Measurements from ENCODE around the gene DRD5.

DRD5 gene

DNA sequence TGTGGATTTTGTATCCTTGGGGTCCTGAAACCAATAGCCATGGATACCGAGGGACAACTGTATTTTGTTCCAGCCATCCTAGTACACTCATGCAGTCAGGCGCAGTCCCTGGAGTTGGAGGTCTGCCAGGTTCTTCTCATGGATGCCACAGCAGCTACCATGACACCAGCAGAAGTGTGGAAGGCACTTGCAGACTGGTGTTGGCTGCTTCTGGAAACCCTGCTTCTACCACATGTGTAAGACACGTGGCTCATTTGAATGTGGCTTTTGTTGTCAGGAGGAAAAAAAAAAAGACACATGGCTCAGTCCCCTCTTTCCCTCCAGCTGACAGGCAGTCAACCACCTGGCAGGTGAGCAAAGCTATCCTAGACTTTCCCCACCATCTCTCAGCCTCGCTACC lies 19.4 kb downstream of the DRD5 start:
- no peak for DNase-seq (ENCODE audit: low read depth)
- TF ChIP-seq, protein P1, sequence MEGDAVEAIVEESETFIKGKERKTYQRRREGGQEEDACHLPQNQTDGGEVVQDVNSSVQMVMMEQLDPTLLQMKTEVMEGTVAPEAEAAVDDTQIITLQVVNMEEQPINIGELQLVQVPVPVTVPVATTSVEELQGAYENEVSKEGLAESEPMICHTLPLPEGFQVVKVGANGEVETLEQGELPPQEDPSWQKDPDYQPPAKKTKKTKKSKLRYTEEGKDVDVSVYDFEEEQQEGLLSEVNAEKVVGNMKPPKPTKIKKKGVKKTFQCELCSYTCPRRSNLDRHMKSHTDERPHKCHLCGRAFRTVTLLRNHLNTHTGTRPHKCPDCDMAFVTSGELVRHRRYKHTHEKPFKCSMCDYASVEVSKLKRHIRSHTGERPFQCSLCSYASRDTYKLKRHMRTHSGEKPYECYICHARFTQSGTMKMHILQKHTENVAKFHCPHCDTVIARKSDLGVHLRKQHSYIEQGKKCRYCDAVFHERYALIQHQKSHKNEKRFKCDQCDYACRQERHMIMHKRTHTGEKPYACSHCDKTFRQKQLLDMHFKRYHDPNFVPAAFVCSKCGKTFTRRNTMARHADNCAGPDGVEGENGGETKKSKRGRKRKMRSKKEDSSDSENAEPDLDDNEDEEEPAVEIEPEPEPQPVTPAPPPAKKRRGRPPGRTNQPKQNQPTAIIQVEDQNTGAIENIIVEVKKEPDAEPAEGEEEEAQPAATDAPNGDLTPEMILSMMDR (conservative IDR thresholded peaks at IDR 0.05; ENCODE audit: low read depth, low read length), result no peak
- H3K4me3 ChIP-seq (ENCODE audit: low read length), result no peak overlapping the region

DNA sequence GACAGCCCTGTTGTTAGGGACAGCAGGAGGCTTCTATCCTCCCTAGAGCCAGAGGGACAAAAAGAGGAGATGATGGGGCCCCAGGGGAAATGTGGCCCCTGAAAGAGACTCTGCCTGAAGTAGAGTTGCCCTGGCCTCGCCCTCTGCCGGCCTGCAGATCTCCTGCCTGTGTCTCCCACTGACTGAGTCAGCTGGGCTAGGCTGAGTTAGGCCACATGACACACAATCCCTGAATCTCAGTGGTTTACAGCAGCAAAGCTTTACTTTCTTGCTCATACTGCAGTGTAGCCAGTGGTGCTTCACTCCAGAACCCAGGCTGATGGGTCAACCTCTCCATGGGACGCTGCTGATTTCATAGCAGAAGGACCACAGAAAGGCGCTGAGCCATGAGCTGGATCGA lies 23.5 kb downstream of the DRD5 start:
- DNase-seq (ENCODE audit: low read depth), result no peak
- TF ChIP-seq, protein P1 (conservative IDR thresholded peaks at IDR 0.05; ENCODE audit: low read depth, low read length), result no peak
- H3K4me3 ChIP-seq (ENCODE audit: low read length), result no peak overlapping the region

DNA sequence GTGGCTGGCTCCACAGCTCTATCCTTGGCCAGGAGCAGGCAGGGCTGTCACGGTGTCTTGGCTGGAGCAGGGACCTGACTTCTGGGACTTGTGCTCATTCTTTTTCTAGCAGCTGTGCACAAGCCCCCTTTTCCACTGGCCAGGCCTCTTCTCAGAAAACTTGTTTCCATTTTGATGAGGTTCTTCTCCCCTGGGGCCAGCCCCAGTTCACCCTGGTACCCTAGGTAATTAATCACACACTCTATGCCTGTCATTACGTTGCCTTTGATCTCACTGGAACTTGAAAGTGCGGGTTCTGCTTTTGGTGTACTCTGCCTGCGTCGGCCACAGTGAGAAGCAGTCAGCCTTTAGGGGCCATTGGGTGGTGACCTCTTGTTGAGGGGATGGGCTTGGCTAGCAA lies 26.6 kb downstream of the DRD5 start:
- no peak for DNase-seq (ENCODE audit: low read depth)
- TF ChIP-seq, protein P1 (conservative IDR thresholded peaks at IDR 0.05; ENCODE audit: low read depth, low read length), result no peak
- H3K4me3 ChIP-seq (ENCODE audit: low read length), result no peak overlapping the region

DNA sequence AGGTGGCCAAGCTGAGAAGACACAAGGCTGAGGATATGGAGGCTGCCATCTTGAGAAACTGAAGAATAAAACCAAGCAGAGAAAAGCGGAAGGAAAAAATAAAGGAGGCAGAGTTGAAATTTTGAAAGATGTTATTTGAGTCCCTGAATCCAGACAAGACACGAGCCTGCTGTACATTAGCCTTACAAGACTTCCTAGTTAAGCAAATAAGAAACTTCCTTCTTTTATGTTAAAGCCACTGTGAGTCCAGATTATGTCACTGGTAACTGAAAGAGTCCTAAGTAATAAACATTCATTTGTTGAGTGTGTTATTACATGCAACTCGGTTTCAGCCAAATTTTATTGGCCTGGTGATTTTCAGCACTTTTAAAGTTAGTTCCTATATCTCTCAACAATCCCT lies 30.4 kb downstream of the DRD5 start:
- TF ChIP-seq, protein P1 (conservative IDR thresholded peaks at IDR 0.05; ENCODE audit: low read depth, low read length), result no peak
- DNase-seq (ENCODE audit: low read depth), result no peak
- H3K4me3 ChIP-seq (ENCODE audit: low read length), result no peak overlapping the region

DNA sequence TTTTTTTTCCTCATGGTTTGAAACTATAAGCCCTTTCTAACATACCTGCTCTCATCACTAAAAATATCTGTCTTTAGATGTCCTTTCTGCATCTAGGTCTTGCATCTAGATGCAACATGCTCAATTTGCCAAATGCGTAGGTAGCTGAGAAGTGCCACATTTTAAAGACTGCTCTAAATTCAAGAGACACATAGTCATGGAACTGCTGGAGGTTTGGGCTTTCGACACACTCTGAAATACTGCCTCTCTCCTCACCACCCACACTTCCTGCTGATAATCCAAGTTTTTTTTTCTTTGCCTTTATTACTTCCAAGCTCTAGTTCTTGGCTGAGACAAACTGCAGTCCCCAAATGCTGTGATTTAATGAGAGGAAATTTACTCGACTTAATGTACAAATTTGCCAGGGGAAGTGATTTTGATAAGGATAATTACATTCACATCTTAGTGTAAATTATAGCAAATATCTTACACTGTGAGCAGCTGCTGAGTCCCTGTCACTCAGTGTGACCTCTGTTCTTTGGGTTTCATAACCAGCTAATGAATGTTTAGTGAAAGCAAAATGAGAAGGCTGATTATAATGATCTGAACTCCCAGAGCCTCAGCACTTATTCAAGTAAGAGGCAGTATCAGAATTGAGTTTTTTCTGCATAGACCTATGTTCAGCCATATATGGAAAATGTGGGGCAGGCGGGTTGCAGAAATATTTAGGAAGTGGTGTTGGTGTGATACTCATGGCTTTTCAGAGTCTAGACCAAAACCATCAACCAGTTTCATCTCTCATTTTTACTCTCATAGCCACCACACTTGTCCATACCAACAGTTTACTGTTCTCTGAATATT lies 31.3 kb downstream of the DRD5 start:
- H3K4me3 ChIP-seq (ENCODE audit: low read length), result no peak overlapping the region
- no peak for DNase-seq (ENCODE audit: low read depth)
- TF ChIP-seq, protein P1 (conservative IDR thresholded peaks at IDR 0.05; ENCODE audit: low read depth, low read length), result no peak

DNA sequence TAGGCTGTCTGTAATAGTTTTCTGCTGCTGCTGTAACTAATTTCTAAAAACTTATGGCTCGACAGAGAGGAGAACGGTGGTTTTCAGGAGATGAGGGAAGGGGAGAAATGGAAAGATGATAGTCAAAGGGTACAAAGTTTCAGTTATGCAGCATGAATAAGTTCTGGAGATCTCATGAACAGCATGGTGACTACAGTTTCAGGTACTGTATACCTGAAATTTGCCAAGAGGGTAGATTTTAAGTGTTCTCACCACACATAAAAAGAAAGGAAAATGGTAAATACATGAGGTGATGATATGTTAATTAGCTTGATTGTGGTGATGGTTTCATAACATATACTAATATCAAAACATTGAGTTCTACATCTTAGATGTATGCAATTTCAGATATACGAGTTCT lies 34.9 kb downstream of the DRD5 start:
- TF ChIP-seq, protein P1 (conservative IDR thresholded peaks at IDR 0.05; ENCODE audit: low read depth, low read length), result no peak
- H3K4me3 ChIP-seq (ENCODE audit: low read length), result no peak overlapping the region
- no peak for DNase-seq (ENCODE audit: low read depth)

DNA sequence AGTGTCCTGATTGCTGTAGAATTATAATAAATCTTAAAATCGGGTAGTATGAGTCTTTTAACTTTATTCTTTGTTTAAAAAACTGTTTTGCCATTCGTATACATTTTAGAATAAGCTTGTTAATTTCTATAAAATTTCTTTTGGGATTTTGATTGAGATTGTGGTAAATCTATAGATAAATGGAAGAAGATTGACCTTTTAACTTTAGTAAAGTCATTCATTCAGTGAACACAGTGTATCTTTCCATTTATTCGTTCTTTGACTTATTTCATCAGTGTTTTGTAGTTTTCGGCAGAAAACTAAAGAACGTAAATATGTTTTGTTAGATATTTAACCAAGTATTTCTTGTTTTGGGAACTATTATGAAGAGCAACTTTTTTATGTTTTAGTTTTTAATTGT lies 38.9 kb downstream of the DRD5 start:
- TF ChIP-seq, protein P1 (conservative IDR thresholded peaks at IDR 0.05; ENCODE audit: low read depth, low read length), result no peak
- H3K4me3 ChIP-seq (ENCODE audit: low read length), result no peak overlapping the region
- DNase-seq (ENCODE audit: low read depth), result no peak
